PC-3 (cell line): ENCODE data around the gene CAPSL.

Experiments used
- EZH2 ChIP-seq: fragments of 300-600 bp; sonication (generic); IDR thresholded peaks from one replicate; pipeline ENCODE4 v1.6.1; 2017; ENCODE audit warnings: antibody characterized with exemption, mild to moderate bottlenecking, low read length; ENCODE audit not compliant: unreplicated experiment
- EZH2phosphoT487 ChIP-seq: fragments of 300-600 bp; sonication (generic); IDR thresholded peaks from 2 replicates; pipeline ENCODE4 v1.6.1; 2018; ENCODE audit warnings: mild to moderate bottlenecking, antibody characterized with exemption, low read length, borderline replicate concordance
- TF ChIP-seq, protein P1 (sequence below): fragments of 300-600 bp; sonication (generic); conservative IDR thresholded peaks from 2 replicates; pipeline ENCODE4 v1.5.1; 2017; ENCODE audit warnings: antibody characterized with exemption, low read depth, mild to moderate bottlenecking, low read length

DNA sequence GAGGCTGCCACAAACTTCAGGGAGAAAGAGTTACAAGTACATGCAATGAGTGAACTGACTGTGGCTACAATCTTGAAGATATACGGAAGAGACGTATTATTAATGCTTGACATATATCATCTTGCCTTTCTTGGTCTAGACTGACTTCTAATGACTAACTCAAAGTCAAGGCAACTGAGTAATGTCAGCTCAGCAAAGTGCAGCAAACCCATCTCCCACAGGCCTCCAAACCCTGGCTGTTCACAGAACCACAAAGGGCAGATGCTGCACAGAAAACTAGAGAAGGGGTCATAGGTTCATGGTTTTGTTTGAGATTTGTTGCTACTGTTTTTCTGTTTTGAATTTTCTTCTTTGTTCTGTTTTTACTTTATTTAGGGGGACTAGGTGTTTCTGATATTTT lies 60.8 kb downstream of the CAPSL start:
- TF ChIP-seq, protein P1, sequence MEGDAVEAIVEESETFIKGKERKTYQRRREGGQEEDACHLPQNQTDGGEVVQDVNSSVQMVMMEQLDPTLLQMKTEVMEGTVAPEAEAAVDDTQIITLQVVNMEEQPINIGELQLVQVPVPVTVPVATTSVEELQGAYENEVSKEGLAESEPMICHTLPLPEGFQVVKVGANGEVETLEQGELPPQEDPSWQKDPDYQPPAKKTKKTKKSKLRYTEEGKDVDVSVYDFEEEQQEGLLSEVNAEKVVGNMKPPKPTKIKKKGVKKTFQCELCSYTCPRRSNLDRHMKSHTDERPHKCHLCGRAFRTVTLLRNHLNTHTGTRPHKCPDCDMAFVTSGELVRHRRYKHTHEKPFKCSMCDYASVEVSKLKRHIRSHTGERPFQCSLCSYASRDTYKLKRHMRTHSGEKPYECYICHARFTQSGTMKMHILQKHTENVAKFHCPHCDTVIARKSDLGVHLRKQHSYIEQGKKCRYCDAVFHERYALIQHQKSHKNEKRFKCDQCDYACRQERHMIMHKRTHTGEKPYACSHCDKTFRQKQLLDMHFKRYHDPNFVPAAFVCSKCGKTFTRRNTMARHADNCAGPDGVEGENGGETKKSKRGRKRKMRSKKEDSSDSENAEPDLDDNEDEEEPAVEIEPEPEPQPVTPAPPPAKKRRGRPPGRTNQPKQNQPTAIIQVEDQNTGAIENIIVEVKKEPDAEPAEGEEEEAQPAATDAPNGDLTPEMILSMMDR = no peak
- TF ChIP-seq EZH2 (no peak), EZH2phosphoT487 (no peak)
